K562 (cell line): ENCODE results near the gene SH3D21. TPM values are rescaled to one million over a fixed set of nuclear protein-coding genes. Genes with fewer than 3 reads are reported as not detected.
A peak's percentile ranks its signal among the peaks of the same experiment; 100 is the strongest.

ENCODE experiments used
- ATAC-seq: fragments of 200-7000 bp; cut with Tn5 transposase; 3 replicates; pipeline ENCODE4 v1.9.1; 2020; ENCODE audit warnings: moderate library complexity
- BruUV-seq: library from RNA; stranded (reverse); fragments of 400-500 nt; replicated peaks from 2 replicates; lab custom pipeline; 2021; lab: Mats Ljungman, UMichigan
- CTCF ChIA-PET: fragments of 300-600 bp; formaldehyde crosslinking; extraction: SDS; loops from one replicate; lab custom pipeline; 2021; ENCODE audit warnings: low intra/inter-chr PET ratio; lab: Yijun Ruan, JAX
- POLR2A ChIA-PET: fragments of 300-600, 350-650 bp; sonication (Branson Sonifier 250); formaldehyde crosslinking; extraction: SDS; loops from one replicate; lab custom pipeline; 2021; ENCODE audit warnings: antibody characterized with exemption, inconsistent platforms; lab: Yijun Ruan, JAX
- DNase-seq, 4 experiments: peaks; one replicate each; pipeline versions ENCODE4 v3.0.0 to v3.0.0-alpha.2; 2011 to 2018; ENCODE audit warnings: low spot score in 3 of 4, mixed read lengths in 3 of 4; ENCODE audit errors: extremely low read depth in 1 of 4
- FAIRE-seq: peaks from 2 replicates; lab custom pipeline; 2011; peaks lifted over from hg19 to GRCh38; lab: Jason Lieb, UNC
- H2AFZ ChIP-seq: 2 replicates; pipeline ENCODE4 v1.6.0; 2011; ENCODE audit warnings: low read depth, low read length, control low read depth, inconsistent platforms
- H3K27ac ChIP-seq: fragments of 200-600 bp; 3 replicates; pipeline ENCODE4 v1.8.0; 2011; ENCODE audit warnings: low read depth, mild to moderate bottlenecking, control low read depth, inconsistent platforms, low read length, moderate library complexity, mixed read lengths; ENCODE audit errors: extremely low read depth
- H3K27me3 ChIP-seq, 2 experiments: fragments of 300-600 bp in 1 of 2; 2 replicates in 1 of 2; 3 replicates in 1 of 2; pipeline versions ENCODE4 v1.6.0 to v1.8.0; 2011; ENCODE audit warnings: inconsistent platforms in 2 of 2, low read length in 2 of 2, mild to moderate bottlenecking in 1 of 2, mixed read lengths in 1 of 2, moderate library complexity in 1 of 2; ENCODE audit not compliant: control insufficient read depth in 2 of 2, insufficient read depth in 2 of 2
- H3K36me3 ChIP-seq: fragments of 300-600 bp; 3 replicates; pipeline ENCODE4 v1.8.0; 2011; ENCODE audit warnings: mild to moderate bottlenecking, low read length, inconsistent platforms; ENCODE audit not compliant: control insufficient read depth, insufficient read depth
- H3K4me1 ChIP-seq, 2 experiments: fragments of 200-600 bp in 1 of 2; replicated peaks in 1 of 2; 2 replicates in 1 of 2; 3 replicates in 1 of 2; pipeline versions ENCODE4 v1.5.1 to v1.8.0; 2011; ENCODE audit warnings: inconsistent platforms in 2 of 2, low read length in 2 of 2, mild to moderate bottlenecking in 1 of 2, mixed read lengths in 1 of 2, moderate library complexity in 1 of 2; ENCODE audit not compliant: control insufficient read depth in 2 of 2, insufficient read depth in 2 of 2
- H3K4me2 ChIP-seq: 2 replicates; pipeline ENCODE4 v1.6.1; 2011; ENCODE audit warnings: low read length, control low read depth, inconsistent platforms, mixed read lengths; ENCODE audit not compliant: insufficient read depth
- H3K4me3 ChIP-seq: fragments of 200-600 bp; sonication (generic), shearing (Covaris generic); 2 replicates; pipeline ENCODE4 v1.5.1; 2016; ENCODE audit warnings: control low read depth, inconsistent platforms
- H3K79me2 ChIP-seq: fragments of 200-600 bp; 3 replicates; pipeline ENCODE4 v1.8.0; 2011; ENCODE audit warnings: low read length, inconsistent platforms; ENCODE audit not compliant: control insufficient read depth, insufficient read depth
- H3K9ac ChIP-seq, 2 experiments: 2 replicates each; pipeline versions ENCODE4 v1.6.0 to v1.6.1; 2011; ENCODE audit warnings: low read depth in 2 of 2, low read length in 2 of 2, control low read depth in 1 of 2, inconsistent platforms in 1 of 2, mild to moderate bottlenecking in 1 of 2, mixed read lengths in 1 of 2; ENCODE audit not compliant: insufficient read depth in 1 of 2
- H3K9me1 ChIP-seq: one replicate; pipeline ENCODE4 v1.6.0; 2011; ENCODE audit warnings: inconsistent platforms, mild to moderate bottlenecking, low read length, moderate library complexity; ENCODE audit not compliant: control insufficient read depth, insufficient read depth
- H3K9me3 ChIP-seq: replicated peaks from 2 replicates; pipeline ENCODE4 v1.5.1; 2011; ENCODE audit warnings: low read depth, low read length, inconsistent platforms; ENCODE audit not compliant: control insufficient read depth, insufficient read depth
- H4K20me1 ChIP-seq: replicated peaks from 2 replicates; pipeline ENCODE4 v1.6.1; 2011; ENCODE audit warnings: low read length, inconsistent platforms, mixed read lengths; ENCODE audit not compliant: control insufficient read depth, insufficient read depth
- C11orf30 ChIP-seq: fragments of 450-650 bp; IDR thresholded peaks from 2 replicates; pipeline ENCODE4 v1.6.1; 2016; ENCODE audit warnings: low read depth, mild to moderate bottlenecking
- PHTF2 ChIP-seq: fragments of 250-450 bp; sonication (Bioruptor Pico); IDR thresholded peaks from 2 replicates; pipeline ENCODE4 v1.5.0; 2021; ENCODE audit warnings: mild to moderate bottlenecking
- POLR3A ChIP-seq: IDR thresholded peaks from 2 replicates; pipeline ENCODE4 v1.6.1; 2011; ENCODE audit warnings: borderline replicate concordance, mild to moderate bottlenecking, moderate library complexity; ENCODE audit not compliant: insufficient read length, insufficient read depth; ENCODE audit errors: extremely low read depth
- ZNF316 ChIP-seq: fragments of 450-650 bp; IDR thresholded peaks from 2 replicates; pipeline ENCODE4 v1.6.1; 2016
- ZNF347 ChIP-seq: fragments of 450-650 bp; formaldehyde crosslinking; IDR thresholded peaks from 2 replicates; pipeline ENCODE4 v1.4.0; 2020; ENCODE audit warnings: low read depth, mild to moderate bottlenecking, moderate library complexity
- WGBS: fragments of 100-300 bp; shearing (Covaris generic); methylation state at CpG from one replicate; pipeline ENCODE4 v1.1.6; 2016; ENCODE audit warnings: low coverage, mixed read lengths; ENCODE audit not compliant: insufficient coverage; ENCODE audit errors: missing lambda C conversion rate; 5-methylcytosine and 5-hydroxymethylcytosine counted together
- in situ Hi-C: fragments of 300-500 bp; cut with MboI; formaldehyde crosslinking; loops from 4 replicates; pipeline ENCODE4 v1.15.0; 2018; ENCODE audit warnings: inconsistent platforms, mixed read lengths
- intact Hi-C: fragments of 100-400 bp; cut with micrococcal nuclease; formaldehyde crosslinking; loops from 2 replicates; pipeline ENCODE4 v1.14.2; 2022
- polyA plus RNA-seq, 8 experiments: library from polyadenylated mRNA; depleted of rRNA in 4 of 8; stranded (reverse) in 5 of 8; unstranded in 3 of 8; fragments of >200 nt; fragmentation: Nextera tagmentation in 2 of 8; fragmentation: Illumina TruSeq in 1 of 8; extraction: Ambion mirVana in 2 of 8; extraction: Trizol in 1 of 8; gene quantifications; 2 replicates each; pipeline versions ENCODE4 v1.2.1 to v1.2.3, GENCODE V29; 2011 to 2014; ENCODE audit warnings: inconsistent platforms in 1 of 8, missing spikeins in 1 of 8
- total RNA-seq, 7 experiments: library from RNA; depleted of rRNA in 6 of 7; stranded (reverse); fragments of >200 nt in 6 of 7; fragmentation: Illumina TruSeq in 2 of 7; extraction: Trizol in 2 of 7; gene quantifications; 2 replicates each; pipeline versions ENCODE4 v1.2.1 to v1.2.3, GENCODE V29; 2011 to 2021; ENCODE audit warnings: low replicate concordance in 1 of 7

The SH3D21 gene
- total and polyA plus RNA-seq, 9 of the 15 experiments (the other 6 are each of a cell fraction or from before 2014, with no cell fraction given): 0.01 to 4.7 (median 1.8) TPM

GRCh38 chr1:36339615-36340014, 33.4 kb downstream of the SH3D21 start:
- no peak overlapping the region for H2AFZ ChIP-seq
- CTCF ChIA-PET: no interaction called here
- intact Hi-C loops (no loop called here), in situ Hi-C loops (no loop called here)
- ATAC-seq: no peak
- peak overlapping the region in 1 of 2 experiments; percentile 60; a peak in 2 of 4 replicates for H3K9ac ChIP-seq
- TF ChIP-seq C11orf30 (peak; percentile 30; the same call in 1 of the 2 replicates), ZNF316 (peak; percentile 52), ZNF347 (CRISPR knock-in tag) (no peak), PHTF2 (no peak), POLR3A (no peak)
- peaks cover 0 to 37% of the 10 kb centered on the region in 2 experiments; a peak in 3 of 5 replicates for H3K4me1 ChIP-seq
- FAIRE-seq: no peak
- DNase-seq: no peak
- BruUV-seq: TSS peak; percentile 66
- H4K20me1 ChIP-seq: peaks cover 4% of the 10 kb centered on the region; the same call in 1 of the 2 replicates
- H3K9me3 ChIP-seq: no peaks in the 10 kb centered on the region
- peaks cover 52% of the 10 kb centered on the region; the same call in 2 of the 3 replicates for H3K36me3 ChIP-seq
- H3K4me2 ChIP-seq: no peak overlapping the region
- H3K79me2 ChIP-seq: no peaks in the 10 kb centered on the region
- no peaks in the 10 kb centered on the region for H3K27me3 ChIP-seq
- 86% methylated on average over 9 of the region's 9 CpGs for WGBS
- POLR2A ChIA-PET: interaction anchor here (0.6 kb wide), 2 partner anchors 71 to 247 kb away, joined by 3 read pairs; no protein-coding TSS in a partner anchor
- no peak overlapping the region for H3K4me3 ChIP-seq
- H3K9me1 ChIP-seq: peaks cover 5% of the 10 kb centered on the region
- H3K27ac ChIP-seq: no peak overlapping the region
